Tibial nerve (tissue), 3 donors: ENCODE results near the gene PISD.

Source experiments
- CTCF ChIP-seq, 5 experiments: fragments of 200-600 bp in 3 of 5; fragments of 450-650 bp in 2 of 5; sonication (generic) in 3 of 5; IDR thresholded peaks; one replicate each; pipeline ENCODE4 v1.5.1; 2016 to 2019; ENCODE audit warnings: antibody characterized with exemption in 5 of 5, mild to moderate bottlenecking in 3 of 5, moderate library complexity in 2 of 5
- POLR2A ChIP-seq, 2 donors: fragments of 450-650 bp; IDR thresholded peaks; one replicate each; pipeline ENCODE4 v1.6.1; 2017; ENCODE audit warnings: antibody characterized with exemption in 2 of 2, mild to moderate bottlenecking in 2 of 2, moderate library complexity in 2 of 2

DNA sequence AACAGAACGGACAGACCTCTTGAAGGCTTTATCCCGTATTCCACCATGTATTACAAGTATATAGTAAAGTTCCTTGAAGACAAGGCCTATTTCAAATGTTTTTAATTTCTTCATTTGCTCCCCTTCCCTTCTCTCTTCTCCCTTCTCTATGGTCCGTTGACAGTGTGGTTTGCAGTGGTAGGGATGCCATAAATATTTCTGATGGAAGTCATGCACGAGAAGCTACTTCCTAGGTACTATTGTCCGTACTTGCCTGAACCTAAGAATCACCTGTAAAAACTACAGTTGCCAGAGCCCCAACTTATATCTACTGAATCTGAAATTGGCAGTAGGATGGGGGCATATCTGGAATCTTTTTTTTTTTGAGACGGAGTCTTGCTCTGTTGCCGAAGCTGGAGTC is 2.8 kb downstream of the PISD start:
- no peak for TF ChIP-seq CTCF (IDR thresholded peaks at IDR 0.05)
- TF ChIP-seq POLR2A (IDR thresholded peaks at IDR 0.05), result no peak
